HG03558 (cell line): ENCODE measurements around the gene PKD2.

Experiments
- ATAC-seq: cut with Tn5 transposase; IDR thresholded peaks from one replicate; pipeline ENCODE4 v1.9.1; 2021; ENCODE audit warnings: moderate number of reproducible peaks; ENCODE audit not compliant: unreplicated experiment; ENCODE audit errors: extremely low read depth

The PKD2 gene

GRCh38 chr4:88007304-88008121 is at the start of gene PKD2:
PKD2 (plus strand) TSS chr4:88007635; CDS start chr4:88007734, 99 bp downstream.
- ATAC-seq: peak; percentile 79

- ATAC-seq: no peak
Measured at GRCh38 chr4:87961993-87962392, 45.4 kb upstream of the PKD2 start.

- no peak for ATAC-seq
Measured at GRCh38 chr4:87962398-87963146, 44.9 kb upstream of the PKD2 start.

GRCh38 chr4:87965501-87965975 is 41.9 kb upstream of the PKD2 start:
- no peak for ATAC-seq

- ATAC-seq: no peak
Measured at GRCh38 chr4:87966095-87966496, 41.3 kb upstream of the PKD2 start.

GRCh38 chr4:87967193-87967592 is 40.2 kb upstream of the PKD2 start:
- no peak for ATAC-seq

- no peak for ATAC-seq
Measured at GRCh38 chr4:87970121-87970520, 37.3 kb upstream of the PKD2 start.

- ATAC-seq: no peak
Measured at GRCh38 chr4:87971866-87972265, 35.6 kb upstream of the PKD2 start.

GRCh38 chr4:87973283-87974169 is 33.9 kb upstream of the PKD2 start:
- no peak for ATAC-seq

GRCh38 chr4:87974856-87975462 is 32.5 kb upstream of the PKD2 start:
- ATAC-seq: no peak

- ATAC-seq: no peak
Measured at GRCh38 chr4:87975466-87975865, 32.0 kb upstream of the PKD2 start, which contains the start of gene SPP1. SPP1 (plus strand) TSS chr4:87975714; CDS start chr4:87976896, 1,182 bp downstream.

- no peak for ATAC-seq
Measured at GRCh38 chr4:87977521-87978278, 29.7 kb upstream of the PKD2 start.

GRCh38 chr4:87978681-87979080 is 28.8 kb upstream of the PKD2 start:
- ATAC-seq: no peak

- no peak for ATAC-seq
Measured at GRCh38 chr4:87979810-87980209, 27.6 kb upstream of the PKD2 start.

GRCh38 chr4:87981486-87981885 is 25.9 kb upstream of the PKD2 start:
- no peak for ATAC-seq

GRCh38 chr4:87982036-87982435 is 25.4 kb upstream of the PKD2 start:
- ATAC-seq: no peak

GRCh38 chr4:87982446-87983010 is 24.9 kb upstream of the PKD2 start:
- no peak for ATAC-seq

- ATAC-seq: no peak
Measured at GRCh38 chr4:87983996-87984395, 23.4 kb upstream of the PKD2 start.
